SK-N-MC (cell line): ENCODE results near the gene HINT2.

Experiments
- DNase-seq: peaks from one replicate; pipeline ENCODE4 v3.0.0-alpha.2; 2011; ENCODE audit warnings: low read depth, low spot score
- H3K27ac ChIP-seq: fragments of 200-600 bp; sonication (generic); 2 replicates; pipeline ENCODE4 v1.5.1; 2016; ENCODE audit warnings: mixed run types
- H3K36me3 ChIP-seq: fragments of 200-600 bp; sonication (generic); 2 replicates; pipeline ENCODE4 v1.6.1; 2017; ENCODE audit warnings: antibody characterized with exemption, low read length, mixed read lengths; ENCODE audit not compliant: insufficient read depth
- H3K4me3 ChIP-seq: fragments of 200-600 bp; sonication (generic); 2 replicates; pipeline ENCODE4 v1.5.1; 2016
- H3K9ac ChIP-seq: fragments of 200-600 bp; sonication (generic); 2 replicates; pipeline ENCODE4 v1.8.0; 2017; ENCODE audit warnings: mixed run types, mixed read lengths; ENCODE audit not compliant: insufficient read length
- H3K9me3 ChIP-seq: fragments of 200-600 bp; sonication (generic); 2 replicates; pipeline ENCODE4 v1.6.1; 2017; ENCODE audit warnings: low read depth, mild to moderate bottlenecking, antibody characterized with exemption, low read length, moderate library complexity, mixed read lengths
- EZH2 ChIP-seq: fragments of 200-600 bp; sonication (generic); IDR thresholded peaks from one replicate; pipeline ENCODE4 v1.6.1; 2017; ENCODE audit warnings: antibody characterized with exemption
- FOXP2 ChIP-seq: optimal IDR thresholded peaks from 2 replicates; pipeline ENCODE3; 2011; ENCODE audit warnings: mild to moderate bottlenecking, moderate library complexity; ENCODE audit not compliant: insufficient read depth; ENCODE audit errors: extremely low read length, control extremely low read depth
- POLR2AphosphoS5 ChIP-seq: IDR thresholded peaks from 2 replicates; pipeline ENCODE4 v1.6.1; 2012; ENCODE audit warnings: mild to moderate bottlenecking, low read depth, low read length, borderline replicate concordance

The HINT2 gene

GRCh38 chr9:35766997-35767396 lies 47.8 kb downstream of the HINT2 start:
- Histone ChIP-seq H3K36me3 (no peaks in the 10 kb centered on the region), H3K9ac (no peak overlapping the region), H3K9me3 (no peaks in the 10 kb centered on the region), H3K27ac (no peak overlapping the region), H3K4me3 (no peak overlapping the region)
- no peak for DNase-seq
- TF ChIP-seq EZH2, result no peak
- TF ChIP-seq FOXP2, result no peak
- no peak for TF ChIP-seq POLR2AphosphoS5

GRCh38 chr9:35763803-35764202 lies 51.0 kb downstream of the HINT2 start:
- no peak overlapping the region for H3K27ac ChIP-seq
- TF ChIP-seq POLR2AphosphoS5, result no peak
- TF ChIP-seq EZH2, result no peak
- no peak for TF ChIP-seq FOXP2
- H3K4me3 ChIP-seq, result no peak overlapping the region
- no peak for DNase-seq
- no peaks in the 10 kb centered on the region for H3K36me3 ChIP-seq
- no peaks in the 10 kb centered on the region for H3K9me3 ChIP-seq
- no peak overlapping the region for H3K9ac ChIP-seq

GRCh38 chr9:35763181-35763580 lies 51.7 kb downstream of the HINT2 start:
- TF ChIP-seq FOXP2 (no peak), POLR2AphosphoS5 (no peak), EZH2 (no peak)
- Histone ChIP-seq H3K27ac (no peak overlapping the region), H3K4me3 (no peak overlapping the region), H3K9me3 (no peaks in the 10 kb centered on the region), H3K36me3 (no peaks in the 10 kb centered on the region), H3K9ac (no peak overlapping the region)
- DNase-seq, result no peak
